ENCODE data around the gene RPL27. TPM values are rescaled to one million over a fixed set of nuclear protein-coding genes. Genes with fewer than 3 reads are reported as not detected.

The RPL27 gene
- total and polyA plus RNA-seq, 2 of the 8 experiments (the other 6 are each of a cell fraction or from before 2014, with no cell fraction given) = 1,415 to 3,779 TPM

GRCh38 chr17:43026595-43026994 is 28.4 kb downstream of the RPL27 start:
- H3K36me3 ChIP-seq (ENCODE audit: control insufficient read depth in 2 of 4, insufficient read depth in 4 of 4, low read length in 3 of 4) = peaks cover 0 to 22% (median 4%) of the 10 kb centered on the region in 4 experiments; a peak in 2 of 8 replicates
- POLR2A ChIA-PET (ENCODE audit: partially characterized antibody) = interaction anchor here (10.8 kb wide), 1 partner anchor 14 kb away, joined by 61 read pairs; no protein-coding TSS in a partner anchor
- 95% methylated on average over 5 of the region's 5 CpGs; no CpG with 5 or more reads in 1 of the 2 experiments for WGBS, 2 experiments (ENCODE audit: extremely low coverage in 1 of 2, insufficient coverage in 1 of 2, insufficient read length in 1 of 2, insufficient replicate concordance in 2 of 2, low coverage in 1 of 2, low lambda C conversion rate in 2 of 2, missing lambda C conversion rate in 1 of 2)
- CTCF ChIA-PET (ENCODE audit: partially characterized antibody) = interaction anchor here (1.3 kb wide), 1 partner anchor 56 kb away, joined by 4 read pairs; no protein-coding TSS in a partner anchor
- H3K14ac ChIP-seq (ENCODE audit: insufficient read length) = no peak overlapping the region
- H3K4ac ChIP-seq (replicated peaks; ENCODE audit: insufficient read length, low read depth, low read length) = no peak overlapping the region
- no peak overlapping the region for H3K27ac ChIP-seq (ENCODE audit: low read depth, low read length)
- H2AFZ ChIP-seq (ENCODE audit: low read length) = no peak overlapping the region
- H3K79me2 ChIP-seq (ENCODE audit: control insufficient read depth in 1 of 2, insufficient read depth in 2 of 2, low read length in 2 of 2) = peaks cover 0 to 6% of the 10 kb centered on the region in 2 experiments; a peak in 2 of 4 replicates
- no peak overlapping the region for H3K9ac ChIP-seq (replicated peaks in 1 of 4; ENCODE audit: extremely low read depth in 1 of 4, low read depth in 3 of 4, low read length in 3 of 4)
- peaks cover 14 to 22% (median 15%) of the 10 kb centered on the region in 4 experiments for H3K4me1 ChIP-seq (replicated peaks in 1 of 4; ENCODE audit: control insufficient read depth in 3 of 4, insufficient read depth in 4 of 4, low read length in 3 of 4)
- no peaks in the 10 kb centered on the region for H3K9me3 ChIP-seq (ENCODE audit: insufficient read depth in 2 of 2, low read depth in 1 of 2, low read length in 1 of 2)
- H3K79me1 ChIP-seq (ENCODE audit: low read depth, low read length) = no peaks in the 10 kb centered on the region; the same call in 1 of the 2 replicates
- no peak overlapping the region for H3K56ac ChIP-seq (replicated peaks; ENCODE audit: insufficient read length, low read depth, low read length)
- no peak overlapping the region for H4K91ac ChIP-seq (replicated peaks; ENCODE audit: insufficient read length, low read length)
- H3K4me2 ChIP-seq (ENCODE audit: insufficient read depth in 1 of 2, low read depth in 2 of 2, low read length in 2 of 2) = peak overlapping the region; percentile 64 to 69
- no peak overlapping the region for H3K18ac ChIP-seq (ENCODE audit: extremely low read depth, low read length)
- no peak overlapping the region; the same call in 1 of the 2 replicates for H2BK12ac ChIP-seq (ENCODE audit: low read depth, low read length)
- 0 out of 2 replicates have a peak overlapping the region, but pooled peaks have one; percentile 78 for H2AK5ac ChIP-seq (ENCODE audit: low read depth, low read length)
- no peak overlapping the region for H2BK120ac ChIP-seq (replicated peaks; ENCODE audit: low read depth, low read length)
- no peaks in the 10 kb centered on the region for H4K20me1 ChIP-seq (replicated peaks in 1 of 2; ENCODE audit: control insufficient read depth in 1 of 2, insufficient read depth in 2 of 2, low read length in 2 of 2)
- H2BK20ac ChIP-seq (ENCODE audit: low read length) = no peak overlapping the region
- no peak overlapping the region for H2BK15ac ChIP-seq (ENCODE audit: low read length)
- TF ChIP-seq SP1 (IDR thresholded peaks at IDR 0.05; ENCODE audit: low read depth, low read length) (no peak), JUND (IDR thresholded peaks at IDR 0.05; ENCODE audit: low read length) (no peak), KDM4A (IDR thresholded peaks at IDR 0.05; ENCODE audit: low read depth, low read length, severe bottlenecking) (peak; percentile 6), SP4 (IDR thresholded peaks at IDR 0.05; ENCODE audit: low read length) (no peak), MAFK (IDR thresholded peaks at IDR 0.05; ENCODE audit: low read depth, low read length) (no peak), CHD2 (IDR thresholded peaks at IDR 0.05; ENCODE audit: low read length) (no peak)
- H4K5ac ChIP-seq (ENCODE audit: insufficient read length, low read depth, low read length) = no peak overlapping the region
- H3K4me3 ChIP-seq (ENCODE audit: extremely low read depth in 1 of 4, insufficient read depth in 2 of 4, low read depth in 3 of 4, low read length in 4 of 4) = no peak overlapping the region
- H2BK5ac ChIP-seq (ENCODE audit: low read depth, low read length) = no peak overlapping the region
- DNase-seq (ENCODE audit: low read depth in 1 of 2, low spot score in 2 of 2) (no peak), FAIRE-seq (no peak)
- H3K23ac ChIP-seq (ENCODE audit: insufficient read length) = no peak overlapping the region
- no peak overlapping the region for H4K8ac ChIP-seq (ENCODE audit: extremely low read depth, insufficient read depth, low read length)
- peaks cover 5% of the 10 kb centered on the region; the same call in 1 of the 2 replicates for H3K23me2 ChIP-seq (ENCODE audit: low read depth, low read length)
- no peaks in the 10 kb centered on the region for H3K27me3 ChIP-seq (replicated peaks in 1 of 4; ENCODE audit: control insufficient read depth in 3 of 4, extremely low read depth in 1 of 4, insufficient read depth in 3 of 4, low read length in 3 of 4)

All from H1 (cell line).